HFFc6 (cell line): ENCODE data around the gene PHLDB1. TPM values are rescaled to one million over a fixed set of nuclear protein-coding genes. Genes with fewer than 3 reads are reported as not detected.

ENCODE experiments used
- DNase-seq: peaks from one replicate; pipeline ENCODE4 v3.0.0-alpha.2; 2018
- H3K27ac Mint-ChIP-seq: 2 replicates; pipeline ENCODE4 v1.8.0; 2020; ENCODE audit warnings: mild to moderate bottlenecking, mixed read lengths
- H3K27me3 Mint-ChIP-seq: 2 replicates; pipeline ENCODE4 v1.8.0; 2021; ENCODE audit warnings: mild to moderate bottlenecking, moderate library complexity, mixed read lengths; ENCODE audit not compliant: insufficient read depth
- H3K36me3 Mint-ChIP-seq: 2 replicates; pipeline ENCODE4 v1.8.0; 2021; ENCODE audit warnings: low read depth, mixed read lengths
- H3K4me1 Mint-ChIP-seq: 2 replicates; pipeline ENCODE4 v1.8.0; 2020; ENCODE audit warnings: low read depth, mixed read lengths
- H3K4me3 Mint-ChIP-seq: 2 replicates; pipeline ENCODE4 v1.8.0; 2020; ENCODE audit warnings: mild to moderate bottlenecking, moderate library complexity, mixed read lengths
- H3K9me3 Mint-ChIP-seq: 2 replicates; pipeline ENCODE4 v1.8.0; 2020; ENCODE audit warnings: mild to moderate bottlenecking, mixed read lengths
- total RNA-seq, 6 experiments: library from RNA; stranded (reverse); fragmentation: NEBNext Ultra II Directional; extraction: Animal tissue kit (Norgen Biotek cat#: 25700); gene quantifications; 2 replicates in 1 of 6; 3 replicates in 5 of 6; pipeline ENCODE4 v1.2.3, GENCODE V29; 2021
- TF ChIP-seq, protein P1 (sequence below): fragments of 200-600 bp; sonication (generic); IDR thresholded peaks from 2 replicates; pipeline ENCODE4 v1.5.0; 2021; ENCODE audit warnings: antibody characterized with exemption, mild to moderate bottlenecking

The PHLDB1 gene
- total RNA-seq, 6 experiments from 2014 or later, result 106 to 121 (median 114) TPM

GRCh38 chr11:118666371-118666770 is 59.0 kb downstream of the PHLDB1 start:
- Mint-ChIP-seq H3K36me3 (peaks cover 4% of the 10 kb centered on the region; the same call in 1 of the 2 replicates), H3K27ac (no peak overlapping the region), H3K4me1 (no peaks in the 10 kb centered on the region), H3K9me3 (no peaks in the 10 kb centered on the region), H3K4me3 (no peak overlapping the region), H3K27me3 (peaks cover 16% of the 10 kb centered on the region)
- TF ChIP-seq, protein P1, sequence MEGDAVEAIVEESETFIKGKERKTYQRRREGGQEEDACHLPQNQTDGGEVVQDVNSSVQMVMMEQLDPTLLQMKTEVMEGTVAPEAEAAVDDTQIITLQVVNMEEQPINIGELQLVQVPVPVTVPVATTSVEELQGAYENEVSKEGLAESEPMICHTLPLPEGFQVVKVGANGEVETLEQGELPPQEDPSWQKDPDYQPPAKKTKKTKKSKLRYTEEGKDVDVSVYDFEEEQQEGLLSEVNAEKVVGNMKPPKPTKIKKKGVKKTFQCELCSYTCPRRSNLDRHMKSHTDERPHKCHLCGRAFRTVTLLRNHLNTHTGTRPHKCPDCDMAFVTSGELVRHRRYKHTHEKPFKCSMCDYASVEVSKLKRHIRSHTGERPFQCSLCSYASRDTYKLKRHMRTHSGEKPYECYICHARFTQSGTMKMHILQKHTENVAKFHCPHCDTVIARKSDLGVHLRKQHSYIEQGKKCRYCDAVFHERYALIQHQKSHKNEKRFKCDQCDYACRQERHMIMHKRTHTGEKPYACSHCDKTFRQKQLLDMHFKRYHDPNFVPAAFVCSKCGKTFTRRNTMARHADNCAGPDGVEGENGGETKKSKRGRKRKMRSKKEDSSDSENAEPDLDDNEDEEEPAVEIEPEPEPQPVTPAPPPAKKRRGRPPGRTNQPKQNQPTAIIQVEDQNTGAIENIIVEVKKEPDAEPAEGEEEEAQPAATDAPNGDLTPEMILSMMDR, result no peak
- DNase-seq, result no peak

- peaks cover 11% of the 10 kb centered on the region for H3K27me3 Mint-ChIP-seq
- no peaks in the 10 kb centered on the region for H3K36me3 Mint-ChIP-seq
- no peaks in the 10 kb centered on the region for H3K4me1 Mint-ChIP-seq
- no peaks in the 10 kb centered on the region for H3K9me3 Mint-ChIP-seq
- H3K27ac Mint-ChIP-seq, result no peak overlapping the region
- TF ChIP-seq, protein P1, result no peak
- H3K4me3 Mint-ChIP-seq, result no peak overlapping the region
- no peak for DNase-seq
These were observed 62.6 kb downstream of the PHLDB1 start for GRCh38 chr11:118670063-118670462.

- H3K9me3 Mint-ChIP-seq, result no peaks in the 10 kb centered on the region
- H3K27me3 Mint-ChIP-seq, result peaks cover 5% of the 10 kb centered on the region
- no peak overlapping the region for H3K4me3 Mint-ChIP-seq
- no peak for DNase-seq
- H3K27ac Mint-ChIP-seq, result no peak overlapping the region
- no peaks in the 10 kb centered on the region for H3K4me1 Mint-ChIP-seq
- no peaks in the 10 kb centered on the region for H3K36me3 Mint-ChIP-seq
- TF ChIP-seq, protein P1, result no peak
These were observed 63.8 kb downstream of the PHLDB1 start for GRCh38 chr11:118671254-118671653.

- Mint-ChIP-seq H3K36me3 (no peaks in the 10 kb centered on the region), H3K4me3 (no peak overlapping the region), H3K9me3 (no peaks in the 10 kb centered on the region), H3K27me3 (peaks cover 10% of the 10 kb centered on the region), H3K27ac (no peak overlapping the region), H3K4me1 (no peaks in the 10 kb centered on the region)
- TF ChIP-seq, protein P1, result peak; percentile 35
- no peak for DNase-seq
These were observed 65.4 kb downstream of the PHLDB1 start for GRCh38 chr11:118672846-118673245.

DNA sequence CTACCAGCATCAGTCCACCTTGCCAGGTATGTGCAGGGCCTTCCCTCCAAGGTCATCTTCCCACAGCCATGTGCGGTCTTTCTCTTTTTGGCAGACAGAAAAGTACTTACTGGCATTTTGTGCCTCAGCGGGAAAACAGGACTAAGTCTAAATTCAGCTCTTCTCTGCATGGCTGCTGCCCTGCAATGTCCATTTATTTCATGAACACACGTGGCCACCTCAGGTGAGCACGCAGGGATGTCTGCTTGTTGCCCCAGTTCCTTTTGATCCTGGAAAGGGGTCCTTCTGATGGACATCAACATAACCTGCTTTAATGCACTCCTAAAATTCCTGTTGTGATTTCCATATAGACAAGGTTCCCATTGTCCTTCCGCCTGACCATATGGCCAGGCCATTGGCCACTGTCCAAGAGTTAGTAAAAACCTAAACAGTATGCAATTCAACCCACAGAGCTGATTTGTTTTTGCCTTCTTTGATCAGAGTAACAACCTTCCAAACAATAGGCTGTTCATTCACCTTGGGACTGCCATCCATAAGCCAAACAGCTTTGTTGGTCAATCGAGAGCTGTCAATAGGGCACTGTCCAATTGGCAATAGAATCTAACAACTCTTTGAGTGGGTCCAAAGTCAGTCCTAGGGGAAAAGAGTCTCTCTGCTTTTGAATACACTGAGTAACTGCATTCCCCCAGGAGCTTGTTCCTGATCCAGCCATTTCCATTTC is 66.1 kb downstream of the PHLDB1 start:
- TF ChIP-seq, protein P1, result no peak
- Mint-ChIP-seq H3K27ac (no peak overlapping the region), H3K27me3 (peaks cover 10% of the 10 kb centered on the region), H3K9me3 (no peaks in the 10 kb centered on the region), H3K4me3 (no peak overlapping the region), H3K36me3 (no peaks in the 10 kb centered on the region), H3K4me1 (no peaks in the 10 kb centered on the region)
- no peak for DNase-seq
